Liver (tissue), 9 donors: ENCODE data around the gene SCAI. TPM values are rescaled to one million over a fixed set of nuclear protein-coding genes. Genes with fewer than 3 reads are reported as not detected.

Source experiments
- DNase-seq: peaks from one replicate; pipeline ENCODE4 v3.0.0-alpha.2; 2017; ENCODE audit warnings: low spot score
- H3K27ac ChIP-seq, 2 donors: one replicate each; pipeline ENCODE4 v1.7.0; 2013; ENCODE audit warnings: inconsistent platforms in 2 of 2, low read length in 2 of 2, control low read depth in 1 of 2, low read depth in 1 of 2, mild to moderate bottlenecking in 1 of 2
- H3K27me3 ChIP-seq, 4 donors: one replicate each; pipeline versions ENCODE4 v1.6.1 to v1.7.0; 2013; ENCODE audit warnings: low read length in 3 of 4, inconsistent platforms in 1 of 4, mild to moderate bottlenecking in 1 of 4, moderate library complexity in 1 of 4; ENCODE audit not compliant: control insufficient read depth in 4 of 4, insufficient read depth in 4 of 4
- H3K36me3 ChIP-seq, 4 donors: one replicate each; pipeline versions ENCODE4 v1.6.1 to v1.7.0; 2013; ENCODE audit warnings: low read length in 3 of 4, mild to moderate bottlenecking in 3 of 4, low read depth in 1 of 4, moderate library complexity in 1 of 4; ENCODE audit not compliant: control insufficient read depth in 4 of 4, insufficient read depth in 3 of 4
- H3K4me1 ChIP-seq, 4 donors: one replicate each; pipeline versions ENCODE4 v1.6.1 to v1.7.0; 2013; ENCODE audit warnings: low read length in 3 of 4, mild to moderate bottlenecking in 3 of 4, moderate library complexity in 1 of 4; ENCODE audit not compliant: control insufficient read depth in 4 of 4, insufficient read depth in 4 of 4
- H3K4me3 ChIP-seq, 3 donors: one replicate each; pipeline versions ENCODE4 v1.6.1 to v1.7.0; 2013; ENCODE audit warnings: low read length in 3 of 3, control low read depth in 1 of 3, low read depth in 1 of 3, mild to moderate bottlenecking in 1 of 3
- H3K9ac ChIP-seq, 2 donors: one replicate each; pipeline ENCODE4 v1.7.0; 2013; ENCODE audit warnings: low read length in 2 of 2, mild to moderate bottlenecking in 2 of 2, moderate library complexity in 2 of 2, control low read depth in 1 of 2, low read depth in 1 of 2
- H3K9me3 ChIP-seq, 4 donors: one replicate each; pipeline versions ENCODE4 v1.6.1 to v1.7.0; 2013; ENCODE audit warnings: low read length in 3 of 4; ENCODE audit not compliant: control insufficient read depth in 4 of 4
- GABPA ChIP-seq, 2 donors: IDR thresholded peaks in 1 of 2; conservative IDR thresholded peaks in 1 of 2; 2 replicates each; pipeline ENCODE4 v1.6.1; 2016; ENCODE audit warnings: antibody characterized with exemption in 2 of 2, mild to moderate bottlenecking in 1 of 2, moderate library complexity in 1 of 2
- HNF4G ChIP-seq: IDR thresholded peaks from 2 replicates; pipeline ENCODE4 v1.6.1; 2016; ENCODE audit warnings: antibody characterized with exemption
- JUND ChIP-seq, 2 donors: IDR thresholded peaks; 2 replicates each; pipeline ENCODE4 v1.6.1; 2016; ENCODE audit warnings: antibody characterized with exemption in 2 of 2
- NR2F2 ChIP-seq: IDR thresholded peaks from 2 replicates; pipeline ENCODE4 v1.6.1; 2016; ENCODE audit warnings: antibody characterized with exemption
- RAD21 ChIP-seq, 2 donors: IDR thresholded peaks; 2 replicates each; pipeline ENCODE4 v1.6.1; 2016; ENCODE audit warnings: antibody characterized with exemption in 2 of 2, mild to moderate bottlenecking in 2 of 2
- RXRA ChIP-seq, 2 donors: IDR thresholded peaks; 2 replicates each; pipeline ENCODE4 v1.6.1; 2017 to 2018; ENCODE audit warnings: antibody characterized with exemption in 2 of 2, mild to moderate bottlenecking in 1 of 2
- SP1 ChIP-seq: IDR thresholded peaks from 2 replicates; pipeline ENCODE4 v1.6.1; 2018; ENCODE audit warnings: antibody characterized with exemption, mild to moderate bottlenecking
- TAF1 ChIP-seq: conservative IDR thresholded peaks from 2 replicates; pipeline ENCODE4 v1.6.1; 2016; ENCODE audit warnings: antibody characterized with exemption, mild to moderate bottlenecking
- YY1 ChIP-seq: IDR thresholded peaks from 2 replicates; pipeline ENCODE4 v1.6.1; 2016; ENCODE audit warnings: antibody characterized with exemption, mild to moderate bottlenecking
- WGBS: extraction: QIAGEN DNeasy Blood & Tissue Kit; methylation state at CpG from one replicate; pipeline ENCODE4 v1.1.7; 2013; 5-methylcytosine and 5-hydroxymethylcytosine counted together
- polyA plus RNA-seq, 2 donors: library from polyadenylated mRNA; stranded (reverse) in 1 of 2; unstranded in 1 of 2; fragments of 200-250 nt in 1 of 2; fragments of >200 nt in 1 of 2; fragmentation: Nextera tagmentation in 1 of 2; extraction: Ambion mirVana in 1 of 2; gene quantifications; one replicate each; pipeline versions ENCODE4 v1.2.1 to v1.2.3, GENCODE V29; 2013 to 2015
- total RNA-seq, 2 donors: library from RNA; depleted of rRNA; stranded (reverse); fragments of >200 nt; gene quantifications; one replicate each; pipeline ENCODE4 v1.2.3, GENCODE V29; 2014
- TF ChIP-seq, protein P1 (sequence below): IDR thresholded peaks from 2 replicates; pipeline ENCODE4 v1.6.1; 2016; ENCODE audit warnings: antibody characterized with exemption
- TF ChIP-seq, protein P2 (sequence below): IDR thresholded peaks from 2 replicates; pipeline ENCODE4 v1.6.1; 2016; ENCODE audit warnings: antibody characterized with exemption, mild to moderate bottlenecking
- donor health status: healthy.
- donor health status: healthy.
- donor health status: healthy.
- donor health status: healthy.
- donor health status: healthy.

SCAI gene
- total and polyA plus RNA-seq, 4 donors, result 0.24 to 5.3 (median 1.6) TPM

DNA sequence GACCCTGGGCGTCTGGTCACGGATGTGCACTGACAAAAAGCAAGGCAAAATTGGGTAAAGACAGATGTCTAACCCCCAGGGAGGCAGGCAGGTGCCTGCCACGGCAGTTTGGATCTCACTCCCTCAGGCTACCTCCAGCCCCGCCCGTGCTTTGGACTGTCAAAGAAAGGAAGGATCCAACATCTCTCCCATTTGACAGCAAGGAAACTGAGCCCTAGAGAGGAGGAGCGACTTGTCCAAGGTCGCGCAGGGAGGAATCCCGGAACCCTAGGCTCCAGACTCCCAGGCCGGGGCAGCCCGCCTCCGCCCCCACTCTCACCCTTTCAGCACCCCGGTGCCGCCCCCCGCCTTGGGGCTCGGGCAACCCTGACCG, 202.8 kb downstream of the SCAI start:
- under 1% methylated on average over 17 of the region's 17 CpGs for WGBS
- H3K4me3 ChIP-seq, result peak overlapping the region; percentile 74 to 93 (median 76)
- peak overlapping the region; percentile 96 to 98 for H3K9ac ChIP-seq
- peaks cover 2 to 14% (median 13%) of the 10 kb centered on the region in 4 donors for H3K36me3 ChIP-seq
- H3K27ac ChIP-seq, result peak overlapping the region; percentile 98 to 99
- peaks cover 3 to 17% (median 5%) of the 10 kb centered on the region in 4 donors for H3K4me1 ChIP-seq
- TF ChIP-seq TAF1, result peak; percentile 13
- peak in 1 of 2 donors; percentile 10 for TF ChIP-seq RXRA (IDR thresholded peaks at IDR 0.05)
- no peak for TF ChIP-seq YY1
- no peaks in the 10 kb centered on the region for H3K27me3 ChIP-seq
- no peak for DNase-seq
- no peaks in the 10 kb centered on the region for H3K9me3 ChIP-seq

DNA sequence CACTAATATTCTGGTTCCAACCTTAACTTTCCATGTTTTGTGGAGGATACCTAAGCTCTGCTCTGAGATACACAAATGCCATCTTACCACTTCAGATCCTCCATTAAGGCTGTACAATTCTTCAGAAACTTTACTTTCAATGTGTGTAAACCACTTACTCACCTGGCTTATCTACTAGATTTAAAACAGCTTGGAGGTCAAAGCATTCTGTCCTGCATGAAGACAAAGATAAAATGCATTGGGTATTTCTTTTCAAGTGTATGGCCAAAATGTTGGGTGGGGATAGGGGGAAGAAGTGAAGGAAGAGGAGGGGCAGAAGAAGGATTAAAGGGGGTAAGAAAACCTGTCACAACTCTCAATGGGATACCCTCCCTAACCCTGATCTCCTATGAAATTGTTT, 203.4 kb downstream of the SCAI start:
- TF ChIP-seq, protein P1, sequence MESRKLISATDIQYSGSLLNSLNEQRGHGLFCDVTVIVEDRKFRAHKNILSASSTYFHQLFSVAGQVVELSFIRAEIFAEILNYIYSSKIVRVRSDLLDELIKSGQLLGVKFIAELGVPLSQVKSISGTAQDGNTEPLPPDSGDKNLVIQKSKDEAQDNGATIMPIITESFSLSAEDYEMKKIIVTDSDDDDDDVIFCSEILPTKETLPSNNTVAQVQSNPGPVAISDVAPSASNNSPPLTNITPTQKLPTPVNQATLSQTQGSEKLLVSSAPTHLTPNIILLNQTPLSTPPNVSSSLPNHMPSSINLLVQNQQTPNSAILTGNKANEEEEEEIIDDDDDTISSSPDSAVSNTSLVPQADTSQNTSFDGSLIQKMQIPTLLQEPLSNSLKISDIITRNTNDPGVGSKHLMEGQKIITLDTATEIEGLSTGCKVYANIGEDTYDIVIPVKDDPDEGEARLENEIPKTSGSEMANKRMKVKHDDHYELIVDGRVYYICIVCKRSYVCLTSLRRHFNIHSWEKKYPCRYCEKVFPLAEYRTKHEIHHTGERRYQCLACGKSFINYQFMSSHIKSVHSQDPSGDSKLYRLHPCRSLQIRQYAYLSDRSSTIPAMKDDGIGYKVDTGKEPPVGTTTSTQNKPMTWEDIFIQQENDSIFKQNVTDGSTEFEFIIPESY, result no peak
- TF ChIP-seq JUND (IDR thresholded peaks at IDR 0.05), result no peak
- no peak for TF ChIP-seq RAD21 (IDR thresholded peaks at IDR 0.05)
- no peak for TF ChIP-seq NR2F2
- TF ChIP-seq TAF1, result no peak
- Histone ChIP-seq H3K4me1 (peaks cover 3 to 17% (median 5%) of the 10 kb centered on the region in 4 donors), H3K27me3 (no peaks in the 10 kb centered on the region), H3K36me3 (peaks cover 2 to 18% (median 15%) of the 10 kb centered on the region in 4 donors), H3K9ac (peak overlapping the region; percentile 96 to 98), H3K27ac (peak overlapping the region; percentile 98 to 99), H3K4me3 (peak overlapping the region in 2 of 3 donors; percentile 76 to 93), H3K9me3 (no peaks in the 10 kb centered on the region)
- no peak for DNase-seq

DNA sequence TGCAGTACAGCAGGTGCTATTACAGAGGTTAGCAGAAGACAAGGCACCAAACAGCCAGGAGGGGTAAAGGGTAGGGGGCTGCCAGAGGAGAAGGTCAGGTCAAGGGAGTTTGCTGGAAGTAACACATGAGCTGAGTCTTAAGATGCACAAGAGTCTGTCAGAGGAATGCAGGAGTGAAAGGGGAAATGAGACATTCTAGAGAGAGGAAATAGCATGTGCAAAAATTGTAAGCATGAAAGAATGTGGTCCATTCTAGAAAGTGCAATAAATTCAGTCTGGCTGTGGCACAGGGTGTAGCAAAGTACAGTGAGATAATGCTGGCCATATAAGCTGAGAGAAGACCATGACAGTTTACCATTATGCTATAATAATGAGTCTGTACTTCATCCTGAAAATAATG, 209.0 kb downstream of the SCAI start:
- Histone ChIP-seq H3K4me3 (no peak overlapping the region), H3K4me1 (peaks cover 0 to 3% (median 0%) of the 10 kb centered on the region in 4 donors), H3K9me3 (no peaks in the 10 kb centered on the region), H3K27me3 (no peaks in the 10 kb centered on the region), H3K36me3 (peaks cover 7 to 52% (median 37%) of the 10 kb centered on the region in 4 donors), H3K27ac (no peak overlapping the region), H3K9ac (no peak overlapping the region)
- no peak for DNase-seq
- TF ChIP-seq SP1, result no peak
- TF ChIP-seq, protein P2, sequence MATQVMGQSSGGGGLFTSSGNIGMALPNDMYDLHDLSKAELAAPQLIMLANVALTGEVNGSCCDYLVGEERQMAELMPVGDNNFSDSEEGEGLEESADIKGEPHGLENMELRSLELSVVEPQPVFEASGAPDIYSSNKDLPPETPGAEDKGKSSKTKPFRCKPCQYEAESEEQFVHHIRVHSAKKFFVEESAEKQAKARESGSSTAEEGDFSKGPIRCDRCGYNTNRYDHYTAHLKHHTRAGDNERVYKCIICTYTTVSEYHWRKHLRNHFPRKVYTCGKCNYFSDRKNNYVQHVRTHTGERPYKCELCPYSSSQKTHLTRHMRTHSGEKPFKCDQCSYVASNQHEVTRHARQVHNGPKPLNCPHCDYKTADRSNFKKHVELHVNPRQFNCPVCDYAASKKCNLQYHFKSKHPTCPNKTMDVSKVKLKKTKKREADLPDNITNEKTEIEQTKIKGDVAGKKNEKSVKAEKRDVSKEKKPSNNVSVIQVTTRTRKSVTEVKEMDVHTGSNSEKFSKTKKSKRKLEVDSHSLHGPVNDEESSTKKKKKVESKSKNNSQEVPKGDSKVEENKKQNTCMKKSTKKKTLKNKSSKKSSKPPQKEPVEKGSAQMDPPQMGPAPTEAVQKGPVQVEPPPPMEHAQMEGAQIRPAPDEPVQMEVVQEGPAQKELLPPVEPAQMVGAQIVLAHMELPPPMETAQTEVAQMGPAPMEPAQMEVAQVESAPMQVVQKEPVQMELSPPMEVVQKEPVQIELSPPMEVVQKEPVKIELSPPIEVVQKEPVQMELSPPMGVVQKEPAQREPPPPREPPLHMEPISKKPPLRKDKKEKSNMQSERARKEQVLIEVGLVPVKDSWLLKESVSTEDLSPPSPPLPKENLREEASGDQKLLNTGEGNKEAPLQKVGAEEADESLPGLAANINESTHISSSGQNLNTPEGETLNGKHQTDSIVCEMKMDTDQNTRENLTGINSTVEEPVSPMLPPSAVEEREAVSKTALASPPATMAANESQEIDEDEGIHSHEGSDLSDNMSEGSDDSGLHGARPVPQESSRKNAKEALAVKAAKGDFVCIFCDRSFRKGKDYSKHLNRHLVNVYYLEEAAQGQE, result no peak
- TF ChIP-seq RXRA (IDR thresholded peaks at IDR 0.05), result no peak
- no peak for TF ChIP-seq HNF4G
- no peak for TF ChIP-seq GABPA (IDR thresholded peaks at IDR 0.05 in 1 of 2, conservative IDR thresholded peaks at IDR 0.05 in 1 of 2)
